Endothelial cell of umbilical vein (primary cell): ENCODE results near the gene SSX2IP. TPM values are rescaled to one million over a fixed set of nuclear protein-coding genes. Genes with fewer than 3 reads are reported as not detected.

ENCODE experiments used
- BruUV-seq: library from RNA; stranded (reverse); fragments of 400-500 nt; replicated peaks from 2 replicates; lab custom pipeline; 2021; lab: Mats Ljungman, UMichigan
- CTCF ChIA-PET: fragments of 300-600, 350-600 bp; sonication (Branson Sonifier 250); formaldehyde crosslinking; loops from one replicate; lab custom pipeline; 2021; ENCODE audit warnings: antibody characterized with exemption, inconsistent platforms; lab: Charles Lee
- POLR2A ChIA-PET: fragments of 300-600, 350-600 bp; sonication (Branson Sonifier 250); formaldehyde crosslinking; loops from one replicate; lab custom pipeline; 2021; ENCODE audit warnings: antibody characterized with exemption, inconsistent platforms; lab: Charles Lee
- DNase-seq: peaks from one replicate; pipeline ENCODE4 v3.0.0-alpha.2; 2011; ENCODE audit warnings: low read depth, low spot score
- FAIRE-seq: peaks from 2 replicates; lab custom pipeline; 2011; peaks lifted over from hg19 to GRCh38; lab: Jason Lieb, UNC
- H2AFZ ChIP-seq: 2 replicates; pipeline ENCODE4 v1.6.0; 2012; ENCODE audit warnings: low read depth, low read length, control low read depth, inconsistent platforms
- H3K27ac ChIP-seq: 2 replicates; pipeline ENCODE4 v1.5.1; 2011; ENCODE audit warnings: low read depth, mild to moderate bottlenecking, control low read depth, low read length, moderate library complexity; ENCODE audit not compliant: insufficient read depth
- H3K27me3 ChIP-seq, 2 experiments: 2 replicates each; pipeline versions ENCODE4 v1.6.0 to v1.6.1; 2011; ENCODE audit warnings: low read length in 2 of 2, mixed read lengths in 1 of 2; ENCODE audit not compliant: control insufficient read depth in 2 of 2, insufficient read depth in 2 of 2
- H3K36me3 ChIP-seq, 2 experiments: 2 replicates in 1 of 2; 3 replicates in 1 of 2; pipeline ENCODE4 v1.5.1; 2011; ENCODE audit warnings: low read length in 2 of 2, mild to moderate bottlenecking in 1 of 2, moderate library complexity in 1 of 2; ENCODE audit not compliant: control insufficient read depth in 2 of 2, insufficient read depth in 2 of 2; ENCODE audit errors: extremely low read depth in 1 of 2
- H3K4me1 ChIP-seq: 3 replicates; pipeline ENCODE4 v1.5.1; 2011; ENCODE audit warnings: mild to moderate bottlenecking, low read length; ENCODE audit not compliant: control insufficient read depth, insufficient read depth; ENCODE audit errors: extremely low read depth
- H3K4me2 ChIP-seq: 2 replicates; pipeline ENCODE4 v1.6.1; 2011; ENCODE audit warnings: low read length, control low read depth, mixed read lengths; ENCODE audit not compliant: insufficient read depth
- H3K4me3 ChIP-seq, 3 experiments: fragments of 200-600 bp in 1 of 3; sonication (generic), shearing (Covaris generic) in 1 of 3; replicated peaks in 1 of 3; 2 replicates each; pipeline ENCODE4 v1.5.1; 2011 to 2016; ENCODE audit warnings: control low read depth in 3 of 3, low read length in 3 of 3, mild to moderate bottlenecking in 2 of 3, inconsistent platforms in 1 of 3, low read depth in 1 of 3, moderate library complexity in 1 of 3; ENCODE audit not compliant: insufficient read depth in 1 of 3
- H3K79me2 ChIP-seq: 2 replicates; pipeline ENCODE4 v1.6.0; 2012; ENCODE audit warnings: low read length, inconsistent platforms; ENCODE audit not compliant: control insufficient read depth, insufficient read depth
- H3K9ac ChIP-seq: replicated peaks from 2 replicates; pipeline ENCODE3; 2011; ENCODE audit warnings: low read length, control low read depth; ENCODE audit not compliant: insufficient read depth; ENCODE audit errors: extremely low read depth
- H3K9me1 ChIP-seq: replicated peaks from 3 replicates; pipeline ENCODE4 v1.6.0; 2011; ENCODE audit warnings: mild to moderate bottlenecking, low read length; ENCODE audit not compliant: control insufficient read depth, insufficient read depth; ENCODE audit errors: extremely low read depth
- H3K9me3 ChIP-seq: replicated peaks from 2 replicates; pipeline ENCODE4 v1.5.1; 2012; ENCODE audit warnings: low read length, inconsistent platforms; ENCODE audit not compliant: control insufficient read depth, insufficient read depth
- H4K20me1 ChIP-seq: replicated peaks from 2 replicates; pipeline ENCODE3; 2011; ENCODE audit warnings: mild to moderate bottlenecking, low read length; ENCODE audit not compliant: control insufficient read depth, insufficient read depth; ENCODE audit errors: extremely low read depth
- CTCF ChIP-seq, 2 donors: IDR thresholded peaks; 1 replicate in 1 of 2; 2 replicates in 1 of 2; pipeline ENCODE4 v1.5.1; 2011; ENCODE audit warnings: low read length in 2 of 2, mild to moderate bottlenecking in 2 of 2, moderate library complexity in 2 of 2, control low read depth in 1 of 2, inconsistent platforms in 1 of 2, low read depth in 1 of 2; ENCODE audit not compliant: insufficient read depth in 1 of 2; ENCODE audit errors: extremely low read depth in 1 of 2
- EZH2 ChIP-seq: IDR thresholded peaks from 2 replicates; pipeline ENCODE4 v1.6.1; 2012; ENCODE audit warnings: borderline replicate concordance, low read depth, mild to moderate bottlenecking, moderate library complexity, low read length, inconsistent platforms; ENCODE audit not compliant: severe bottlenecking
- FOS ChIP-seq: IDR thresholded peaks from 2 replicates; pipeline ENCODE4 v1.6.1; 2011; ENCODE audit warnings: mild to moderate bottlenecking, low read length, moderate library complexity, borderline replicate concordance; ENCODE audit not compliant: insufficient read depth
- GATA2 ChIP-seq: IDR thresholded peaks from 2 replicates; pipeline ENCODE4 v1.7.0; 2011; ENCODE audit warnings: low read depth, mild to moderate bottlenecking, moderate library complexity, mixed read lengths, low read length; ENCODE audit not compliant: insufficient read length, insufficient read depth
- JUN ChIP-seq: IDR thresholded peaks from 2 replicates; pipeline ENCODE4 v1.6.1; 2011; ENCODE audit warnings: borderline replicate concordance, low read depth; ENCODE audit not compliant: insufficient read length, insufficient read depth
- MAX ChIP-seq: IDR thresholded peaks from 2 replicates; pipeline ENCODE4 v1.6.1; 2011; ENCODE audit not compliant: insufficient read depth, insufficient read length
- MYC ChIP-seq: IDR thresholded peaks from one replicate; pipeline ENCODE4 v1.6.1; 2011; ENCODE audit warnings: mild to moderate bottlenecking, low read depth, low read length
- POLR2A ChIP-seq: IDR thresholded peaks from 2 replicates; pipeline ENCODE4 v1.6.1; 2012; ENCODE audit warnings: low read depth, mild to moderate bottlenecking, control low read depth, low read length
- POLR2AphosphoS5 ChIP-seq: IDR thresholded peaks from 2 replicates; pipeline ENCODE4 v1.6.1; 2012; ENCODE audit warnings: low read depth, mild to moderate bottlenecking, control low read depth, low read length, moderate library complexity; ENCODE audit not compliant: insufficient read depth
- dilution Hi-C: fragments of 300-500 bp; cut with MboI; formaldehyde crosslinking; loops from one replicate; pipeline ENCODE4 v1.15.0; 2019; ENCODE audit warnings: low sequenced_read_pairs; ENCODE audit not compliant: extremely low pct_ligation_motif_present
- intact Hi-C: fragments of 100-400 bp; cut with micrococcal nuclease; formaldehyde crosslinking; loops from one replicate; pipeline ENCODE4 v1.10.0; 2022
- polyA plus RNA-seq, 4 experiments: library from polyadenylated mRNA; depleted of rRNA in 3 of 4; stranded (reverse) in 3 of 4; unstranded in 1 of 4; fragments of >200 nt; gene quantifications; 2 replicates each; pipeline versions ENCODE4 v1.2.1 to v1.2.3, GENCODE V29; 2011 to 2012; ENCODE audit warnings: missing spikeins in 1 of 4
- total RNA-seq: library from RNA; stranded (reverse); gene quantifications from 2 replicates; pipeline ENCODE4 v1.2.3, GENCODE V29; 2021

The SSX2IP gene
- total and polyA plus RNA-seq, 2 donors (not counting 3 experiments of a cell fraction or from before 2014, with no cell fraction given), result 0.77 to 8.4 TPM

- H2AFZ ChIP-seq, result no peak overlapping the region
- H3K4me3 ChIP-seq, result no peak overlapping the region
- FAIRE-seq, result no peak
- no peaks in the 10 kb centered on the region for H3K79me2 ChIP-seq
- CTCF ChIA-PET, result interaction anchor here (0.9 to 1.8 kb wide), 5 partner anchors 11 to 227 kb away, joined by 3 to 7 read pairs (median 6); no protein-coding TSS in a partner anchor
- dilution Hi-C loops (no loop called here), intact Hi-C loops (no loop called here)
- H3K4me2 ChIP-seq, result no peak overlapping the region
- POLR2A ChIA-PET, result no interaction called here
- H3K36me3 ChIP-seq, result no peaks in the 10 kb centered on the region
- H3K9me1 ChIP-seq, result peaks cover 2% of the 10 kb centered on the region
- no peak for DNase-seq
- no peaks in the 10 kb centered on the region for H3K4me1 ChIP-seq
- BruUV-seq, result no TSS peak
- H3K9me3 ChIP-seq, result no peaks in the 10 kb centered on the region
- no peak overlapping the region for H3K27ac ChIP-seq
- H3K9ac ChIP-seq, result no peak overlapping the region
- no peaks in the 10 kb centered on the region for H4K20me1 ChIP-seq
- no peak for TF ChIP-seq POLR2A
- no peak for TF ChIP-seq EZH2
- no peak for TF ChIP-seq POLR2AphosphoS5
- no peak for TF ChIP-seq GATA2
- TF ChIP-seq JUN, result no peak
- TF ChIP-seq MAX, result no peak
- no peak for TF ChIP-seq MYC
- TF ChIP-seq FOS, result no peak
- no peak for TF ChIP-seq CTCF (IDR thresholded peaks at IDR 0.05; ENCODE audit: extremely low read depth in 1 of 2, insufficient read depth in 1 of 2, low read depth in 1 of 2, low read length in 2 of 2)
- no peaks in the 10 kb centered on the region for H3K27me3 ChIP-seq
Observed at GRCh38 chr1:84669831-84670230, 20.4 kb downstream of the SSX2IP start.
